Measurements from ENCODE around the gene CTSL.

DNA sequence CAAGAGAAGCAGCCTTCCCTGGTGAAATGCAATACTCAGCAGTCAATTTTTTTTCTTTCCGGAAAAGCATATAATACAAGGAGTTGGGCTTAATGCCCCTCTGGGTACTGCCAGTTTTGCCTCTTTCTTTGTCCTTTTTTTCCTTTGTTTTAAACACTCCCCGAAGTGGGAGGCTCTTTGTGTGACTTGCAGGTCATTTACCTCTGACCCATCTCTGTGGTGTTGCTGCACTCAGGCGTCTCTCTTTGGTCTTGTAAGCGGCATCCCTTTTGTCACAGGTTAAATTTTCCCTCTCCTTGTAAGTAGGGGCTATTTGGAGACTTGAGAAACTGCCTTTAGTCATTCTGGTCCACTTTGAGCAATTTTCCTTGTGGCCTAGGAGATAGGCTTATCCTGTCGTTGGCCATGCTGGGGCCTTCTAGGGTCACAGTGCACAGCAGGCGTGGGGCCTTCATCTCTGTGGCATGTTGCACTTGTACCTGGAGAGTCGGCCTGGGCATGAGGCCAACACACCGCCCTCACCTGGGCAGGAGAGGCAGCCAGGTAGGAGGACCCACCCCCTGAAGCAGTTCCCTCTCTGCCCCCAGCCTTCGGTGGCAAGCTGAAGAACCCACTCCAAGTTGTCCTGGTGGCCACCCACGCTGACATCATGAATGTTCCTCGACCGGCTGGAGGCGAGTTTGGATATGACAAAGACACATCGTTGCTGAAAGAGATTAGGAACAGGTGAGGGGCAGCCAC lies 27.7 kb upstream of the CTSL start:
- TF ChIP-seq, protein P1, sequence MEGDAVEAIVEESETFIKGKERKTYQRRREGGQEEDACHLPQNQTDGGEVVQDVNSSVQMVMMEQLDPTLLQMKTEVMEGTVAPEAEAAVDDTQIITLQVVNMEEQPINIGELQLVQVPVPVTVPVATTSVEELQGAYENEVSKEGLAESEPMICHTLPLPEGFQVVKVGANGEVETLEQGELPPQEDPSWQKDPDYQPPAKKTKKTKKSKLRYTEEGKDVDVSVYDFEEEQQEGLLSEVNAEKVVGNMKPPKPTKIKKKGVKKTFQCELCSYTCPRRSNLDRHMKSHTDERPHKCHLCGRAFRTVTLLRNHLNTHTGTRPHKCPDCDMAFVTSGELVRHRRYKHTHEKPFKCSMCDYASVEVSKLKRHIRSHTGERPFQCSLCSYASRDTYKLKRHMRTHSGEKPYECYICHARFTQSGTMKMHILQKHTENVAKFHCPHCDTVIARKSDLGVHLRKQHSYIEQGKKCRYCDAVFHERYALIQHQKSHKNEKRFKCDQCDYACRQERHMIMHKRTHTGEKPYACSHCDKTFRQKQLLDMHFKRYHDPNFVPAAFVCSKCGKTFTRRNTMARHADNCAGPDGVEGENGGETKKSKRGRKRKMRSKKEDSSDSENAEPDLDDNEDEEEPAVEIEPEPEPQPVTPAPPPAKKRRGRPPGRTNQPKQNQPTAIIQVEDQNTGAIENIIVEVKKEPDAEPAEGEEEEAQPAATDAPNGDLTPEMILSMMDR (IDR thresholded peaks at IDR 0.05), result no peak
- no peak for TF ChIP-seq POLR2A (IDR thresholded peaks at IDR 0.05)
